ENCODE results near the gene MCM3. TPM values are rescaled to one million over a fixed set of nuclear protein-coding genes. Genes with fewer than 3 reads are reported as not detected.

The MCM3 gene
- total RNA-seq: 38.0 and 49.7 TPM in 2 replicates

DNA sequence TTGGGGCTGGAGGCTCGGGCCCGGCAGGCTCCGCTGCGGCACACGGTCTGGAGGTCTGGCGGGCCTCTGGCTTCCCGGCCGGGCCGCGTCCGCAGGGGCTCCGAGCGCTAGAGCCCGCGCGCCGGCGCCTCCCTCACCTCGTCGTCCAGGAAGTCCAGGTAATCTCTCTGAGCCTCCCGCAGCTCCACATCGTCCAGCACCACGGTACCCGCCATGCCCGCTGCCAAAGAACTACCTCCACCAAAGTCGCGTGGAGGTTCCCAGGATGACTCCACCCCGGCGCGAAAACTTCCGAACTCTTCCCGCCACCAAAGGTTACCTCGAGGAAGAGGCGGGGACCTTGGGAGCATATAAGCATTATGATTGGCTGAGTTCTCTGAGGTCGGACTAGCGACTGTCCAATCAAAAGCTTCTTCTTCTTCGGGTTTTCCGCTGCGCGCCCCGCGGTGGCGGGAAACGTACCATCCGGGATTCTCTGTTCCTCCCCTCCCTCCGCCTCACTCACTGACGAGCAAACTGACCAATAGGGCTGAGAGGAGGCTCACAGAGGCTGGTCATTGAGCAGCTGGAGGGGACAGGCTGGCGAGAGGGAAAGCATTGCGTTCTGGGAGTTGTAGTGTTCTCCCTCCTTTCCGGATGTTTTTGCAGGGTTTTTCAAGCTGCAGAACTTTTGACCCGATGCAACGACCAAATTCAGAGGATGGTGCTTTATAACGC lies at the start of gene MCM3:
Gene MCM3, minus strand, starts transcription at position 283 of the 717 bp plus-strand sequence. Its CDS starts 68 bp downstream, at position 215.
- TF ChIP-seq, protein P1, sequence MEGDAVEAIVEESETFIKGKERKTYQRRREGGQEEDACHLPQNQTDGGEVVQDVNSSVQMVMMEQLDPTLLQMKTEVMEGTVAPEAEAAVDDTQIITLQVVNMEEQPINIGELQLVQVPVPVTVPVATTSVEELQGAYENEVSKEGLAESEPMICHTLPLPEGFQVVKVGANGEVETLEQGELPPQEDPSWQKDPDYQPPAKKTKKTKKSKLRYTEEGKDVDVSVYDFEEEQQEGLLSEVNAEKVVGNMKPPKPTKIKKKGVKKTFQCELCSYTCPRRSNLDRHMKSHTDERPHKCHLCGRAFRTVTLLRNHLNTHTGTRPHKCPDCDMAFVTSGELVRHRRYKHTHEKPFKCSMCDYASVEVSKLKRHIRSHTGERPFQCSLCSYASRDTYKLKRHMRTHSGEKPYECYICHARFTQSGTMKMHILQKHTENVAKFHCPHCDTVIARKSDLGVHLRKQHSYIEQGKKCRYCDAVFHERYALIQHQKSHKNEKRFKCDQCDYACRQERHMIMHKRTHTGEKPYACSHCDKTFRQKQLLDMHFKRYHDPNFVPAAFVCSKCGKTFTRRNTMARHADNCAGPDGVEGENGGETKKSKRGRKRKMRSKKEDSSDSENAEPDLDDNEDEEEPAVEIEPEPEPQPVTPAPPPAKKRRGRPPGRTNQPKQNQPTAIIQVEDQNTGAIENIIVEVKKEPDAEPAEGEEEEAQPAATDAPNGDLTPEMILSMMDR (IDR thresholded peaks at IDR 0.05; ENCODE audit: insufficient read depth, low read depth, low read length): no peak

DNA sequence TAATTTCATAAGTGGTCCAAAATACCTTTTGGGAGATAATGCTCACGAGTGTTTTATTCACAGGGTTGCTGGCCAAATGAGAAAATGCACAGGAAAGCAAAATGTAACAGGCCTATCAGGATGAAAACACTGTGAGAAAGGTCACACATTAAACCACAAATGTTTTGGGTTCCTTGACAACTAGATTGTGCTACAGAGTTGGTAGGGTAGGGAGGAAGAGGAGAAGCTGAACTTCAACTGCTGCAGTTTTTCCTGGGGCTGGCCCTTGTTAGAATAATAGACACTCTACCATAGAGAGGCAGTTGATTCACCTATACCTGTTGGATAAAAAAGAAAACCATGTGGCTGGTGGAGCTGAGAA lies 49.3 kb upstream of the MCM3 start:
- TF ChIP-seq, protein P1 (IDR thresholded peaks at IDR 0.05; ENCODE audit: insufficient read depth, low read depth, low read length): no peak
- H3K4me3 ChIP-seq (ENCODE audit: low read depth, low read length): no peak overlapping the region
- no peak for DNase-seq (ENCODE audit: low read depth)

More for the DNA sequence above, at the start of gene MCM3:
- H3K4me3 ChIP-seq (ENCODE audit: low read depth, low read length): peak within 1 kb of the TSS; percentile 89
- DNase-seq (ENCODE audit: low read depth): peak; percentile 99

DNA sequence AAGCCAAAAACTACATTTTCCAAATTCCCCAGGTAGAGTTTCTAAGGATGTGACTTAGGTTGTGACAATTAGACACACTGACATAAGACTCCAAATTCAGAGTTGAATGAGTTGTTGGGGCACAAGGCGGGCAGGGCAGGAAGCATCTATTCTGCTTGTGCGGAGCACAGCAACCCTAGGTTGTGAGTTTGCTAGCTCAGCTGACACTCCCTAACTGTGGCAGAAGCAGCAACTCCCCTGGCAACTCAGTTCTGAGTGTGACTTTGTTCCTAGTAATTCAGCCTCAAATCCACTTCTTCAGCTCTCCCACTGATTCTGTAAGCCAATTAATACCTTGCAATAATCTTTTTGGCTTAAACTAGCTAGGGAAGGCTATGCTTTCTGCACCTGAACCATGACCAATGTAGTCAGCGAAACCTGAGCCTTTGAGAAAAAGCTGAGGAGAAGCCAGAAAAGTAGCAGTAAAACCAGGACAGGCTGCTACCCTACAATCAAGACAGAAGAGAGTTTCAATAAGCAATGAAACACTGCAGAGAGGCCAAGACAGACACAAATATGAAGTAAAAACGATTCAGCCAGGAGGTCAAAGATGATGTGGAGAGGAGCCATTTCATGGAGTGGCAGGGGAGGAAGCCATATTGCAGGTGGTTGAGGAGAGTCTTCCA lies 47.4 kb upstream of the MCM3 start:
- TF ChIP-seq, protein P1 (IDR thresholded peaks at IDR 0.05; ENCODE audit: insufficient read depth, low read depth, low read length): no peak
- H3K4me3 ChIP-seq (ENCODE audit: low read depth, low read length): no peak overlapping the region
- no peak for DNase-seq (ENCODE audit: low read depth)

DNA sequence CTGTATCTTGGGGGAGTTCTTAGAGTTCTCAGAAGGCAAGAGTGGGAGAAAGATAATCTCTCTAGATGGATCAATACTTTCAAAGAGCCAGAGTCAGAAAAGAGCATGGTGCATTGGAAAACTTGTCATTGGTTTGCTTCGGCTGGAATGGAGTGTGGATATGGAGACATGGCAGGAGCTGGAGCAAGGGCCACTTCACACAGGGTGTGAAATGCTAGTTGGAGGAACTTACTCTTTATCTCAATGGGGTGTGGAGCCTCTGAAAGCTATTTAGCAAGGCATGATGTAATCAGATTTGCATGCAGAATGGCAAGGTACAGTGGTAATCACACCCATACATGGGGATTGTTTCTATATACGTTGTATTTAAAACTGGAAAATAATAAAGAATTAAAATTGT lies 45.9 kb upstream of the MCM3 start:
- no peak for DNase-seq (ENCODE audit: low read depth)
- TF ChIP-seq, protein P1 (IDR thresholded peaks at IDR 0.05; ENCODE audit: insufficient read depth, low read depth, low read length): no peak
- H3K4me3 ChIP-seq (ENCODE audit: low read depth, low read length): no peak overlapping the region

DNA sequence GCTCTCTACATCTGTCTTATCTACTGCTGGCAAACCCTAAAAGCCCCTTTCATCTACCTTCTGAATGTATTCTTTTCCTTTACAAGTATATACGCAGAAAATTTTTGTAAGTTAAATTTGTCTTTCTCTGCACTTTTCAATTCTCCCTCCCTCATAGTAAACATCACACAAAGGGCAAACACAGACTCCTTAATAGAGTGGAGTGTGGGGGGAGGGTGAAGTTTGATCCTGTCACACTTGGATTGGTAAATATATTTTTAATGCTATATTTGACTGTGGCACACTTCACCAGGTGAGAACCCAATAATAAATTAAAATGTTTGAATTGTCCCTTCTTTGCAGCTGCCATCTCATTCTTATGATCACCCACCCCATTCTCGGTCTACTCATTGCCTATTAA lies 44.2 kb upstream of the MCM3 start:
- DNase-seq (ENCODE audit: low read depth): no peak
- TF ChIP-seq, protein P1 (IDR thresholded peaks at IDR 0.05; ENCODE audit: insufficient read depth, low read depth, low read length): no peak

DNA sequence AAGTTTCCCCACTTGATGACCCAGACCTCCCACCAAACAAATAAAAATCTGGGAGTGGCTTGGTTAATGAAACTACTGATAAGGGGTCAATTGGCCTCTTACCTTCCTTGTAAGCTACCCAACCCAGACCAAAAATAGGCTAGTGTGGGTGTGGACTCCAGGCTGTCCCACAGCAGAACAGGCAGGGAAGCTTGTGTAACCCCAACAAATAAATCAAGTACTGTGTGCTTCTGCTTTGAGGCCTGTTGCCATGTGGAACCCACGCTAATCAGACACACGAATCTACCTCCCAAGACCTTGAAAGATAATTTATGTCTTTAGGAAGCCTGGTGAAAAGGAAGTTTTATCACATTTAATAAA lies 43.7 kb upstream of the MCM3 start:
- H3K4me3 ChIP-seq (ENCODE audit: low read depth, low read length): no peak overlapping the region
- no peak for DNase-seq (ENCODE audit: low read depth)
- TF ChIP-seq, protein P1 (IDR thresholded peaks at IDR 0.05; ENCODE audit: insufficient read depth, low read depth, low read length): no peak

More for the DNA sequence above, 44.2 kb upstream of the MCM3 start:
- no peak overlapping the region for H3K4me3 ChIP-seq (ENCODE audit: low read depth, low read length)
